Activated CD4-positive, alpha-beta T cell treated with anti-CD3 and anti-CD28 coated beads for 36 hours (primary cell): ENCODE measurements around the gene PPEF1. TPM values are rescaled to one million over a fixed set of nuclear protein-coding genes. Genes with fewer than 3 reads are reported as not detected.
A peak's percentile ranks its signal among the peaks of the same experiment; 100 is the strongest.

Experiments used
- ATAC-seq: fragments of 200-7000 bp; cut with Tn5 transposase; one replicate; pipeline ENCODE4 v1.10.0; 2021; ENCODE audit warnings: mild to moderate bottlenecking, moderate library complexity
- CTCF ChIA-PET: fragments of 350-600 bp; sonication (Branson Sonifier 250); formaldehyde crosslinking; loops from one replicate; lab custom pipeline; 2021; ENCODE audit warnings: antibody characterized with exemption; lab: Charles Lee
- POLR2A ChIA-PET: fragments of 350-600 bp; sonication (Branson Sonifier 250); formaldehyde crosslinking; loops from one replicate; lab custom pipeline; 2021; ENCODE audit warnings: antibody characterized with exemption, inconsistent platforms; lab: Charles Lee
- DNase-seq: peaks from one replicate; pipeline ENCODE4 v3.0.0-alpha.2; 2020
- H3K27ac Mint-ChIP-seq: one replicate; pipeline ENCODE4 v1.8.0; 2021; ENCODE audit warnings: mixed read lengths
- H3K27me3 Mint-ChIP-seq: one replicate; pipeline ENCODE4 v1.8.0; 2021; ENCODE audit warnings: mixed read lengths
- H3K36me3 Mint-ChIP-seq: one replicate; pipeline ENCODE4 v1.8.0; 2021; ENCODE audit warnings: low read depth, mixed read lengths
- H3K4me1 Mint-ChIP-seq: one replicate; pipeline ENCODE4 v1.8.0; 2021; ENCODE audit warnings: mixed read lengths
- H3K4me3 Mint-ChIP-seq: one replicate; pipeline ENCODE4 v1.8.0; 2021; ENCODE audit warnings: mild to moderate bottlenecking, moderate library complexity, mixed read lengths
- H3K9me3 Mint-ChIP-seq: one replicate; pipeline ENCODE4 v1.8.0; 2021; ENCODE audit warnings: low read depth, mixed read lengths
- intact Hi-C, 2 experiments: fragments of 100-400 bp; cut with DNase I in 1 of 2; cut with micrococcal nuclease in 1 of 2; formaldehyde crosslinking; loops; one replicate each; pipeline versions ENCODE4 v1.14.2 to v1.15.1; 2022 to 2024; cut with DNase I, micrococcal nuclease
- total RNA-seq, 2 experiments: library from RNA; stranded (reverse); gene quantifications; one replicate each; pipeline ENCODE4 v1.2.3, GENCODE V29; 2021

PPEF1 gene
- total RNA-seq, 2 experiments from 2014 or later, result 0.26 to 0.30 TPM

DNA sequence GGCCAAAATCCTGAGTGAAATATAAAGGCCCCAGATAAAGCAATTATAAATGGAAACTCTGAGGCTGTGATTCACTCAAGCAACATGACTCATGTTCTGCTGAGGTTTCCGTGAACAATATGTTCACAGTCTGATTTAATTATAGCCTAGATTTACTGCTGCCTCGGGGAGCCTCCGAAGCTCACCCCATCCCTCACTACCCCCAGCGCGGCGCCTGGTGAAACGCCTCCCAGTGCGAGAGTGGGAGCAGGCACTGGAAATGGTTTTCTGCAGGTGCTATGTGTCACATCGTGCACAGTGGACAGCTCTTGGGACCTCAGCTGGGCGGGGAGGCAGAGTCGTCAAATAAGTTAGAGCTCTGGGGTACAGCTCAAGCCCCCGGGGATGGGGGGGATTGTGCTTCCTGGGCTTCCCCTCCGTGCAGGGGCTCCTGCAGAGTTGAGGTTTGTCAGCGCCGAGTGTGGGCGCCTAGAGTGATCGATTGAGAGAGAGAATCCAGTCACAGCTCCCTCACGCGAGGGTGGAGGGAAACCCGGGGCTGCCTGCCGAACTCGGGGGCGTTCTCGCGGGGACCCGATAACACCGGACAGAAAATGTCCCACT lies 165.8 kb downstream of the PPEF1 start:
- ATAC-seq (peak; percentile 94), DNase-seq (peak; percentile 29)
- ChIA-PET POLR2A (no interaction called here), CTCF (interaction anchor here (0.7 kb wide), 1 partner anchor 25 kb away, joined by 3 read pairs; no protein-coding TSS in a partner anchor)
- intact Hi-C loops, result loop anchor here in 1 of 2 experiments (1.0 kb wide), 1 partner anchor 12 kb away; no protein-coding TSS in a partner anchor
- H3K27me3 Mint-ChIP-seq, result peaks cover 3% of the 10 kb centered on the region
- H3K27ac Mint-ChIP-seq, result no peak overlapping the region
- no peaks in the 10 kb centered on the region for H3K36me3 Mint-ChIP-seq
- peaks cover 8% of the 10 kb centered on the region for H3K4me1 Mint-ChIP-seq
- H3K4me3 Mint-ChIP-seq, result no peak overlapping the region
- no peaks in the 10 kb centered on the region for H3K9me3 Mint-ChIP-seq

DNA sequence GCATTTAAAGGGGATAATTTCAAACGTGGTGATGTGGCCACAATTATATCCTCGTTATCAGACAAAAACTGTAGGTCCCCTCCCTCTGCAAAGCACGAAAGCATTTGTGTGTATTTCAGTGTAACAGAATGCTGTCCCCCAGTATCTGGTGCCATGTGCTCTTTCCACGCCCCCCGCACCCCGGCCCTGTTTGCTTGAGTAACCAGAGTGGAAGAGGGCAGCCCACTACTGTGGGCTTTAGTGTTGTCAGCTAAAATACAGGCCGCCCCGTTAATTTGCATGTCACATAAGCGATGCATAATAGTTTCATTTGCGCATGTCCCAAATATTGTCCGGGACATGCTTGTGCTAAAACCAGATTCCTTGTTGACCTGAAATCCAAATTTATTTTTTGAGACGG lies 166.4 kb downstream of the PPEF1 start:
- no peak for DNase-seq
- Mint-ChIP-seq H3K27me3 (peaks cover 3% of the 10 kb centered on the region), H3K4me1 (peaks cover 8% of the 10 kb centered on the region), H3K36me3 (no peaks in the 10 kb centered on the region), H3K4me3 (no peak overlapping the region), H3K9me3 (no peaks in the 10 kb centered on the region), H3K27ac (no peak overlapping the region)
- CTCF ChIA-PET, result no interaction called here
- intact Hi-C loops, result loop anchor here in 1 of 2 experiments (1.0 kb wide), 1 partner anchor 11 kb away; no protein-coding TSS in a partner anchor
- ATAC-seq, result no peak
- POLR2A ChIA-PET, result no interaction called here

DNA sequence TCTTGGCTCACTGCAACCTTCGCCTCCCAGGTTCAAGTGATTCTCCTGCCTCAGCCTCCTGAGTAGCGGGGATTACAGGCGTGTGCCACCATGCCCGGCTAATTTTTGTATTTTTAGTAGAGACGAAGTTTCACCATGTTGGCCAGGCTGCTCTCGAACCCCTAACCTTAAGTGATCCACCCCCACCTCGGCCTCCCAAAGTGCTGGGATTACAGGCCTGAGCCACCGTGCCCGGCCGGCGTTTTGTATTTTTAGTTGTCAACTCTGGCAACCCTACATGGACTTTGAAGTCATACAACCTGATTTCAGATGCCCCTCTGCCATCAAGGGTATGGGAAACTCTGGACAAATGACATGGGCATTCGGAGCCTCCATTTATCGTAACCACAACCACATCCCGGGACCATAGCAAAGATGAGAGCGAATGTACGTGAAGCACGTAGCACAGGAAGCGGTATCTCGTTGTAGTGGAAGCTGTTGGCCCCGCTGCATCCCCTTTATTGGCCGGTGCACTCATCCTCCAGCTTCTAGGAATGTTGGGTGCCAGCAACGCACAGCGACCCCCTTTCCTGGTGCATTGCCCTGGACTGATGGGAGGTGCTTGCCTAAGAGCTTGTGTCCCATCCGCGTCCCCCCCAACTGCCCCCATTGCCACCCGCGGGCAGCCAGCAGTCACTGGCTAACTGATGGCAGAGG lies 167.3 kb downstream of the PPEF1 start:
- ATAC-seq (no peak), DNase-seq (no peak)
- Mint-ChIP-seq H3K4me1 (peaks cover 8% of the 10 kb centered on the region), H3K27me3 (peaks cover 3% of the 10 kb centered on the region), H3K4me3 (no peak overlapping the region), H3K9me3 (no peaks in the 10 kb centered on the region), H3K36me3 (no peaks in the 10 kb centered on the region), H3K27ac (no peak overlapping the region)
- ChIA-PET CTCF (no interaction called here), POLR2A (no interaction called here)
- intact Hi-C loops, result no loop called here

DNA sequence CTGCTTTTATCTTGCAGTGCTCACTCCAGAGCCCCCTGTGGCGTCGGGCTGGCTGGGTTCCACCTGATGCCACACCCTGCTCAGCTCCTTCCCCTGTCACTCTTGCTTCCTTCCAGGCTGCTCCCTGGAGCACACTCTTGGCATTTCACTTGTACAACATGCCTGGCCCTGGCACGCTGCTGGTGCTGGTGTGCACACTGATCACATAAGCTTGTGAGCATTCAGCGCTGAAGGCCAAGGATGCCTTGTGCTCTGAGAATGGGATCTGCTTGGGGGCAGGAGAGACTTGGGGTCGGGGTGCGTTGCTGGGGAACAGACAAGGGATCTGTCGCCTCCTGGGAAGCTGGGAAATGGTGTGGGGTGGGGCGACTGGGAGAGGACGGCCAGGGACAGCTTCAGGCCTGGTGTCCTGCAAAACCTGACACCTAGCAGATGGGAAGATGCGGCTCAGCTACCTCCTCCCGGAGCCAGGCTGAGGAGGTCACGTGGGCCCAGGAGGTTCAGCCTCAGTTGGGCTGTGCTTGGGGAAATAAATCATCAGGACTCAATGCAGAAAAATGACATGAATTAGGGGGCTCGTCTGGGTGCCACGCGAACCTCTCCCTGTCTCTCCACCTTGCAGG lies 167.9 kb downstream of the PPEF1 start:
- H3K27ac Mint-ChIP-seq, result no peak overlapping the region

DNA sequence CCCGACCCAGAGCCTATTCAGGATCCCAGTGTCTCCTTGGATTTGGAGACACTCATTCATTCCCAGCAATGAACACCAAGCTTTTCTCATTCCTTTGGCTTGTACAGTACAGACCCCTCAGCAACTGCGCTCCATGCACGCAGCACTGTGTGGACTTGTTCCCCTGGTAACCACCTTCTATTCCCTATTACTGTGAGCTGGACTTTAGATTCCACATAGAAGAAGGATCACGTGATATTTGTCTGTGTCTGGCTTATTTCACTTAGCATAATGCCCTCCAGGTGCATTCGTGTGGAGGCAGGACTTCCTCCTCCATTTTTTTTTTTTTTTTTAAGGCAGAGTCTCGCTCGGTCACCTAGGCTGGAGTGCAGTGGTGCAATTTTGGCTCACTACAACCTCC lies 170.0 kb downstream of the PPEF1 start:
- ChIA-PET CTCF (no interaction called here), POLR2A (interaction anchor here (0.6 kb wide), 1 partner anchor 14 kb away, joined by 9 read pairs; no protein-coding TSS in a partner anchor)
- H3K4me3 Mint-ChIP-seq, result no peak overlapping the region
- no peaks in the 10 kb centered on the region for H3K36me3 Mint-ChIP-seq
- H3K27ac Mint-ChIP-seq, result no peak overlapping the region
- intact Hi-C loops, result no loop called here
- H3K27me3 Mint-ChIP-seq, result peaks cover 3% of the 10 kb centered on the region
- ATAC-seq (no peak), DNase-seq (no peak)
- peaks cover 8% of the 10 kb centered on the region for H3K4me1 Mint-ChIP-seq
- H3K9me3 Mint-ChIP-seq, result no peaks in the 10 kb centered on the region

More for the DNA sequence above, 167.9 kb downstream of the PPEF1 start:
- Mint-ChIP-seq H3K27me3 (peaks cover 3% of the 10 kb centered on the region), H3K4me1 (peaks cover 8% of the 10 kb centered on the region), H3K9me3 (no peaks in the 10 kb centered on the region), H3K36me3 (no peaks in the 10 kb centered on the region), H3K4me3 (no peak overlapping the region)
- ChIA-PET CTCF (no interaction called here), POLR2A (no interaction called here)
- DNase-seq, result no peak
- intact Hi-C loops, result no loop called here
- ATAC-seq, result no peak

Other genes starting within 250 kb of the PPEF1 start
- gene RS1, start 35.5 kb upstream of the PPEF1 start, total RNA-seq, result not detected